Activated CD4-positive, CD25-positive, alpha-beta regulatory T cell treated with anti-CD3 and anti-CD28 coated beads, Interleukin-2, amount 50 U/mL, for 16 hours (primary cell): Measurements from ENCODE around the gene FAM162A.

Experiments
- DNase-seq: peaks from one replicate; pipeline ENCODE4 v3.0.0-alpha.2; 2020; ENCODE audit warnings: low read depth, low spot score

FAM162A gene

GRCh38 chr3:122387709-122388108 lies 3.7 kb downstream of the FAM162A start:
- no peak for DNase-seq

GRCh38 chr3:122389197-122389596 lies 5.2 kb downstream of the FAM162A start:
- DNase-seq = no peak

DNA sequence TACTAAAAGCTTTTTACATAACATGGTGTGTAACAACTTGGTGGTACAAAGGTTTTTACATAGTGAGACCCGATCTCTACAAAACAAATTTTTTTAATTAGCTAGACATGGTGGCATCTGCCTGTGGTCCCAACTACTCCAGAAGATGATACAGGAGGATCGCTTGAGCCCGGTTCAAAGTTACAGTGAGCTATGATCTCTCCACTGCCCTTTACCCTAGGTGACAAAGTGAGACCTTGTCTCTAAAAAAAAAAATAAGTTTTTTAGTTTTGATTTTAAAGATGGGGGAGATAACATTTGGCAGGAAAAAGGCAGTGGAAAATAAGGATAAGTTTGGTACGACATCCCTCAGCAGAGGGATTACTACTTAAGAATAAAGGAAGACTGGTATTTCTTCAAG lies 5.9 kb downstream of the FAM162A start:
- DNase-seq = no peak

DNA sequence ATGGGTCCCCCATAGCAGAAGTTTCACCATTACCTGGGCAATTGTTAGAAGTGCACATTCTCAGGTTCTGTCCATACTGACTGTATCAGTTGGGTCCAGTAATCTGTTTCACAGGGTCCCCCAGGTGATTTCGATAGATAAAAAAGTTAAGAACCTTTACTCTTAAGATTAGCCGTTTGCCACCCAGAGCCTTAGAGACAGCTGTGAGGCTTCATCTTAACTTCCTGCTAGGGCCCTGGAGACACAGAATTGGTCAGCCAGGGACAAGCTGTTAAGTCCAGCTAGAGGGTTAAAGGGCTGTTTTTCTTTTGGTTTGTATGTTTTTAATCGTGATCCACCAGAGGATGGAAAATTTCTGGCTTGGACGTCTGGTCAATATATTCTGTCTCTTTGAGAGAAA lies 6.7 kb downstream of the FAM162A start:
- DNase-seq = no peak

DNA sequence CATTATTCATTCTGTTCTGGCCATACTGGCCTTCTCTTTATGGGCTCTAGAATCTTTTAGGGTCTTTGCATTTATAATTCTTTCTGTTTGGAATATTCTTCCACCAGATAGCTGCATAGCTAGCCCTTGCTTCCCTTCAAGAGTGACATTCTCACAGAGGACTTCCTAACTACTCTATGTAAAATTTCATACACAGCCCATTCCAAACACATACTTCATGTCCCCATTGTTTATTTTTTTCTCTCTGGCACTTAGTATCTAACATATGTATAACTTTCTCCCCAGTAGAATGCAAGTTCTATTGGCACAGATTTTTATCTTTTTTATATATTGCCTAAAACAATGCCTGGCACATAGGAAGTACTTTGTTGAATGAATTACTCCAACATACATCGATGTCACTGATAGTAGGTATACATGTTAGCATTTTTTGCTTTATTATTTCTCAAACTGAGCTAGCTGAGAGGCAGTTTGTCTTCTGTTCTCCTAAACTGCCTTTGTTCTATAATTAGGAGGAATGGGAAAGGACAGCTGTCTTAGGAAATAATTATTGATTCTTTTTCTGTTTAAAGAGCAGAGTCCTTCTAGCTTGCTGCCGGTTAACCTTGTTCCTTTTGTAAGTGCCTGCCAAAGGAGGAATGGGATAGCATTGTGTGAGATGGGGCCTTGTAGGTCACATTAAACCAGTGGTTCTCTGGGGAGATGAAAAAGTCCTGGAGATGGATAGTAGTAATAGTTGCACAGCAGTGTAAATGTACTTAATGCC lies 7.9 kb downstream of the FAM162A start:
- no peak for DNase-seq

DNA sequence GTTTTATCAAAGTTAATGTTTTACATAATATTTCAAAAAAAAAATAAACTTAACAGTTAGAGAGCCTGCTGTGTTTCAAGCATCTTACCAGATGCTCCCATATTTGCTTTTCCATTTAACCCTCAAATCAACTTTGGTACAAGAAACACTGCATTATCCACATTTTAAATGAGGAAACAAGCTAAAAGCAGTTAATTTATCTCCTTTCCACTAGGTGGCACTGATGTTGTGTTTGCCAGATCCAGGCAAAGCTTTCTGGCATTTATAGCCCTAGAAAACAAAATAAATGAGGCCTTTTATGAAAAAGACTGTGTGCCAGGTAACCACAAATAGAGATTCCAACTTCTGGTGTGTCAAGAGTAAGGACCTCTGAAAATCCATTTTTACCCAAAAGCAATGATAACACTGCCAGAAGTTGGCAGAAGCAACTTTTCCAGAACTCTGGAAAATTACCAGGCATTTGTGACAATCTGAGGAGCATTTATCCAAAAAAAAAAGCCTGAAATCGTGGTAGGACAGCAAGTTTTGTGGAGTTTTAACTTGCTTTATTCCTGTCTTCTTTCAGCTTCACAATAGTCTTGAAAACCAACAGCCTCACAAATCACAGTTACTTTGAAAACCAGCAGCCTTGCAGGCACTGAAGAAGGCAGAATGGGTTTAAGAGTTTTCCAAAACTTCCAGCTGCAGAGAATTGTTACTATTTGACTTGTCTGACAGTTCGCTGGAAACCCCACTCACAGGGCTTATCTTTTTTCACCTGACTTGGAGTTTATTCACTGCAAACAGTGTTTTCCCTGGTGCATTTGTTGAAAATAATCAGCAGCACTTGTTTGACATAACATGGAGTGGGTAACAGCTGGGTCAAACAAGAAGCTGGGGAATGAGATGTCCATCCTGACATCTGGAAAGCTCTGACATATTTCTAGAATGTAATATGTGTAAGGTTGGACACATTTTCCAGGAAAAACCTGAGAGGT lies 9.2 kb downstream of the FAM162A start:
- DNase-seq = no peak

- DNase-seq = no peak
Observed at GRCh38 chr3:122394173-122394572, 10.2 kb downstream of the FAM162A start.

DNA sequence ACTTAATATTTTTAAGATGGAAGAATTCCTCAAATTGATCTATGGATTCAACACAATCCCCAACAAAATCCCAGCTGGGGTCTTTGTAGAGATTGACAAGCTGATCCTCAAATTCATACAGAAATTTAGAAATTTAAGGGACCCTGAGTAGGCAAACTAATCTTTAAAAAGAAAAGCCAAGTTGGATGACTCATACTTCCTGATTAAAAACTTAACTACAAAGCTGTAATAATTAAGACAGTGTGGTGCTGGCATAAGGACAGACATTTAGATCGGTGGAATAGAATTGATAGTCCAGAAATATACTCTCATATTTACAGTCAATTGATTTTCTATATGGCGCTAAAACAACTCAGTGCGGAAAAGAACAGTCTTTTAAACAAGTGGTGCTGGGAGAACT lies 11.6 kb downstream of the FAM162A start:
- no peak for DNase-seq

GRCh38 chr3:122396511-122396910 lies 12.5 kb downstream of the FAM162A start:
- DNase-seq = no peak

GRCh38 chr3:122397201-122397600 lies 13.2 kb downstream of the FAM162A start:
- no peak for DNase-seq

DNA sequence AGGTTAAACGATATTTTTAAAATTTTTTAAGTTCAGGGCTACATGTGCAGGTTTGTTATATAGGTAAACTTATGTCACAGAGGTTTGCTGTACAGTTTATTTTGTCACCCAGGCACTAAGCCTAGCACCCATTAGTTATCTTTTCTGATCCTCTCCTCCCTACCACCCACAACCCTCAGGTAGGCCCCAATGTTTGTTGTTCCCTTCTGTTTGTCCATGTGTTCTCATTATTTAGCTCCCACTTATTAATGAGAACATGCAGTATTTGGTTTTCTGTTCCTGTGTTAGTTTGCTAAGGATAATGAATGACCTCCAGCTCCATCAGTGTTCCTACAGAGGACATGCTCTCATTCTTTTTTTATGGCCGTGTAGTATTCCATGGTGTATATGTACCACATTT lies 14.9 kb downstream of the FAM162A start:
- DNase-seq = no peak

GRCh38 chr3:122403489-122403888 lies 19.5 kb downstream of the FAM162A start:
- DNase-seq = no peak

DNA sequence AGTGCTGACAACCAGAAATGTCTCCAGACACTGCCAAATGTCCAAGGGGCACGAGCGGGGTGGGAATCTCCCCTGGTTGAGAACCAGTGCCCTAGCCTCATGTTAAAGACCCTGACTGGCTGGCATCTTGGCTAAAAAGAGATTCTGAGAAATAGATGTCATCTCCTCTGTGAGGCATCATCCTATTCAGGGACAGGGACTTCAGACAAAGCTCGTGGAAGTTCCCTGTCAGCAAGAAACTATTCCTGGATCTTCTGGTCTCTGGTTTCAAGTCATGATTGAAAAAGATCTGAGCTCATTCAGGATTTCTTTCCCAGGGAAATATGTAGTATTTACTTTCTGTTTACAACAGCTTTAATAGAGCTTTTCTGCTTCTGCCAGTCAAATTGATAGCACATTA lies 21.0 kb downstream of the FAM162A start:
- DNase-seq = no peak

- DNase-seq = no peak
Observed at GRCh38 chr3:122406198-122406597, 22.2 kb downstream of the FAM162A start.

DNA sequence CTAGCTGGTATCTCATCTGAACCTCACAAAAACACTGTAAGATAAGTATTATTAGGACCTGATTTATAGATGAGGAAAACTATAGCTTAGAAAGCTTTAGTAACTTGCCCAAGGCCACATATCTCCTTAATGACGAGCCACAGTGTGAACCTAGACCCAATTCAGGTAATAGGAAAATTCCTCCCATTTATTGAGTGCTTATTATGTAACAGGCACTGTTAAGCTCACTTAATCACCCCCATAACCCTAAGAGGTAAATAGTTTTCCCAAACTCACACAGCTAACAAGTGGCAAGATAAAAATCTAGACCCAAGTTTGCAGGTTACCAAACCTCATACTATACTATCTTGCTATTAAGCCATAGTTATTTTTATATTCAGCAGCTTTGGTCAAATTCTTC lies 24.0 kb downstream of the FAM162A start:
- no peak for DNase-seq

DNA sequence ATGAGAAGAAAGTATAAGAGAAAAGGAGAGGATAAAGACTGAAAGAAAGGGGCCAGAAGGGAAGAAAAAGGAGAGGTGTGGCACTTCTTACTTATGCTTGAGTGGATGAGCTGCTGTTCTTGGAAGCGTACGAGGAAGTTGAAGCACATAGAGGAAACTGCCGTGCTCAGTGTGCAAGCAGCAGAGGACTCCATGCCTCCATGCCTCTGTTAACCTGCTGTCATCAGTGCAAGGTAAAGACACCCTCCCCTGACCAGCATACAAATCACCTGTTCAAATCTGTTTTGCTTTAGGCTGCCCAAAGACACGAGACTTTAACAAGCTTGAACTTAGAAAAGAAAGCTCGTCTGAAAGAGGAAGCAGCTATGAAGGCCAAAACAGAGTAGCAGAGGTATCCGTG lies 25.5 kb downstream of the FAM162A start:
- DNase-seq = no peak

DNA sequence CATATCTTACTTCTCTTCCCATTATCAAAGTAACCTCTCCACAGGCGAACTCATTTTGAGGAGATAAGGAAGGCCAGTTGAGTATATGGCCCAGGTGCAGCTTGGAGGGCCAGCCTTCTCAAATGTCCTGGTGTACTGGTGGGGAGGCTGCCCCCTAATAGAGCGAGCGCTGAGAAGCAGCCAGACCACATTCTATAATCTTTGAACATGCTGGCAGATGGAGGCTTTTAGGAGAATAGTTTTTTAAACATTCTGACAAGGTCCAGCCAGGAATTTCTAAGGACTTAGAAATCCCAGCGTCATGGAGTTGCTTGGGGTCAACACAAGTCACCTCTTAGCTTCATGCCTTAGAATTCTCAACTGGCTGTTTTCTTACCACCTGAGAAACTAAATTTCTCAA lies 26.1 kb downstream of the FAM162A start:
- no peak for DNase-seq

DNA sequence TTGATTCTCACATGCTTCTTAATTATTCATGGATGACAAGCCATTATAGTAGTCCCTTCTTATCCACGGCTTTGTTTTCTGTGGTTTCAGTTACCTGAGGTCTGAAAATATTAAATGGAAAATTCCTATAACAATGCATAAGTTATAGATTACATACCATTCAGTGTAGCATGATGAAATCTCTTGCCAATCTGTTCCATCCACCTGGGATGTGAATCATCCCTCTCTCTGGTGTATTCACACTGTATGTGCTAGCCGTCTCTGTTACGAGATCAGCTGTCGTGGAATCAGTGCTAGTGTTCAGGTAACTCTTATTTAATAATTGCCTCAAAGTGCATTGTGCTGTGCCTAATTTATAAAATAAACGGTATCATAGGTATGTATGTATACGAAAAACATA lies 26.7 kb downstream of the FAM162A start:
- no peak for DNase-seq

GRCh38 chr3:122414391-122414790 lies 30.4 kb downstream of the FAM162A start:
- no peak for DNase-seq

DNA sequence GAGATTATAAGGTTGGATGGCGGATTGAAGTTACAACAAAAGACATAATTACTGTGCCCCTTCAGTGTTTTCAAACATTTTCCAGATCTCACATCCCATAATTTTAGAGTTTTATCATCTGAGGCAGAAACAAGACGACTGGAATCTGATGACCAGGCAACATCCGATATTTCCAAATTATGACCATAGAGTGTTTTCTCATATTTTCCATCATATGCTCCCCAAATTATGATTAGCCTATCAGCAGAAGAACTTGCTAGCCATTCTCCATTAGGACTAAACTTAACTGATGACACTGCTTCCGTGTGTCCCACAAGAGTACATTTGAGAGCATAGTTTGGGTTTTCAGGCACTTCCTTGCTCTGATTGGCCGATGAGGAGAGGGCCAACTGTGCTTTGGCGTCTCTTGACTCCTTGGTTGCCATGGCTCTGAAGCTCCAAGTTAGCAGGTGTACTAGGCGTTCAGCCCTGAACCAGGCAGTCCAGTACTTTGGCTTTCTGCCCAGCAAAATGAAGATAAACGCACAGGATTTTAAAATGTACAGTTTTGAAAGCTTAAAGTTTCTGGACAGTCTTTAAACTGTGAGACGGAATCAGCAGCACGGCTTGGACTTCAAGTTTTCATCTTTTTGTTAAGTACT lies 31.2 kb downstream of the FAM162A start:
- DNase-seq = peak; percentile 2

- peak; percentile 99 for DNase-seq
Observed at GRCh38 chr3:122415762-122416654, 32.0 kb downstream of the FAM162A start, which contains the start of gene WDR5B. WDR5B (minus strand) TSS chr3:122416062; CDS start chr3:122415528, 534 bp downstream.
